Esophagus muscularis mucosa (tissue), 4 donors: ENCODE measurements around the gene EFNB1.

Experiments used
- CTCF ChIP-seq, 3 experiments: fragments of 200-600 bp in 2 of 3; fragments of 450-650 bp in 1 of 3; sonication (generic) in 2 of 3; IDR thresholded peaks; one replicate each; pipeline ENCODE4 v1.5.1; 2017 to 2019; ENCODE audit warnings: antibody characterized with exemption in 3 of 3, mild to moderate bottlenecking in 2 of 3, moderate library complexity in 1 of 3
- EP300 ChIP-seq: sonication (generic); formaldehyde crosslinking; IDR thresholded peaks from one replicate; pipeline ENCODE4 v1.6.1; 2017; ENCODE audit warnings: antibody characterized with exemption
- POLR2A ChIP-seq: fragments of 450-650 bp; IDR thresholded peaks from one replicate; pipeline ENCODE4 v1.6.1; 2017; ENCODE audit warnings: antibody characterized with exemption, moderate library complexity, mild to moderate bottlenecking, low read depth
- POLR2AphosphoS5 ChIP-seq, 2 donors: sonication (generic); formaldehyde crosslinking; IDR thresholded peaks; one replicate each; pipeline ENCODE4 v1.6.1; 2017; ENCODE audit warnings: antibody characterized with exemption in 2 of 2

GRCh38 chrX:68827256-68827655 lies 1.6 kb upstream of the EFNB1 start:
- TF ChIP-seq CTCF (IDR thresholded peaks at IDR 0.05) (no peak), POLR2AphosphoS5 (IDR thresholded peaks at IDR 0.05) (no peak), EP300 (no peak), POLR2A (no peak)
